HG03135 (cell line): Measurements from ENCODE around the gene EXOC6B.

Experiments used
- ATAC-seq: cut with Tn5 transposase; IDR thresholded peaks from one replicate; pipeline ENCODE4 v1.9.1; 2021; ENCODE audit warnings: mild to moderate bottlenecking, moderate library complexity; ENCODE audit not compliant: unreplicated experiment

Gene EXOC6B

DNA sequence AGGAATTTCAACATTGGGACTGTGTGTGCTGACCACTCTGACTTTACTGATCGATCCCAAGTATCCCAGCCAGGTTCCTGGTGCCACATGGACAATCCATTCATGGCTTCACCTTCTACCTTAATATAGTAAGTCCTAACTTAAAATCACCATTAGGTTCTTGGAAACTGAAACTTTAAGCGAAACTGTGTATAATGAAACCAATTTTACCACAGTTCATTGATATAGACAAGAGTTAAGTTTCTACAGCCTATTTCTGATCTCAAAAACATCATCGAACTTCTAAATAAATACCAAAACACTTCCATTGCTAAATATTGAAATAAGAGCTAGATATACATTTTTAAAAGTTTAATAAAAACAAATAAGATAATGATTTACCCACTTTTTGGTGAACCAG lies 4.4 kb upstream of the EXOC6B start:
- peak; percentile 41 for ATAC-seq

DNA sequence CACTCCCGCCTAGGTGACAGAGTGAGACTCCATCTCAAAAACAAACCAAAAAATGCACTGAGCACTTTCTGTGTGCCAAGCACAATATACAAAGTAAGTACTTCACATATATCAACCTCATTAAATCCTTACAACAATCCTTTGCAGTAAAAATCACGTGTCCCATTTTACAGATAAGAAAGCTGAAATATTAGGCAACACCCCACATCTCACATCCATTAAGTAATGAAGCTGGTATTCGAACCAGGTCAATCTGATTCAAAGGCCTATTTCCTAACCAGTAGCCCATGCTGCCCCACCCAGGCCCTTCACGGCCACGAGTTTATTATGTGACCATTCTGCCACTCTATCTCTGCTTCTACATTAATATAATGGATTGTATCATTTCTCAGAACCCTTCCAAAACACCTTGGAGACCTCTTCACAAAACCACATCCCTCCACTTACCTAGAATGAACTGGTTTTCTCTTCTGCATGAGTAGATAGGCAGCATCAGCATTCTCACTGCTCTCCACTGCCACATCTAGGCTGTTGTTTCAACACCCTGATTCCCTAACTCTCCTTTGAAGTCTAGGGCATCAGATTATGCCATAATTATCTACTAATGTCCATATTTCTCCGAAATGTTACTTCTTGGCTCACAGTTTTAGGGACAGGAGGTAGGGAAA lies 3.1 kb upstream of the EXOC6B start:
- no peak for ATAC-seq

DNA sequence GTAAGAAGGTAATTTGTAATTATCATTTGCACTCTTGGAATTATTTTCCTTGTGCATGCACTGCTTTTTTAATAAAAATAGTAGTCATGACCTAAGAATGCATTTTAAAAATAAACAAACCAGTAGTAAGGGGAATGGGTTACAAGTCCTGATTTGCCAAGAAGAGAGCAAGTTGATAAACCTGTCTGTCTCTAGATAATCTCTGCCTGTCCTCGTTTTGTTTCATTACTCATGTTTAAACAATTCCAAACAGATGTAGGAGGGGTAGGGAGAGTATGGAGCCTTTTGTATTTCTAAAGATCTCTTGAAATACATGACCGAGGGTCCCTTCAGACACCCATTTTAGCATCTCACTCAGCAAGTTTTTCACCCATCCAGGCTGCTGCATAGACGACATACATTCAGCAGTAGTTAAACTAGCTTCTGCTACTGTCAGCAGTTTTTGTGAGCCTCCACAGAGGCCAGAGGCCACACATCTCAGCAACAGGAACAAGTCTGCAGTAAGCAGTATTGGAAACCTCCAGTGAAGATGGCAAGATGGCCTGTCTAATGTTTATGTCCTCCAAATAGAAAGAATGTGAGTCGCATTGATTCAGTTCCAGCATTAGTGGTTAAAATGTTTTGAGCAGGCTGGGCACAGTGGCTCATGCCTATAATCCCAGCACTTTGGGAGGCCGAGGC lies 2.3 kb upstream of the EXOC6B start:
- no peak for ATAC-seq

DNA sequence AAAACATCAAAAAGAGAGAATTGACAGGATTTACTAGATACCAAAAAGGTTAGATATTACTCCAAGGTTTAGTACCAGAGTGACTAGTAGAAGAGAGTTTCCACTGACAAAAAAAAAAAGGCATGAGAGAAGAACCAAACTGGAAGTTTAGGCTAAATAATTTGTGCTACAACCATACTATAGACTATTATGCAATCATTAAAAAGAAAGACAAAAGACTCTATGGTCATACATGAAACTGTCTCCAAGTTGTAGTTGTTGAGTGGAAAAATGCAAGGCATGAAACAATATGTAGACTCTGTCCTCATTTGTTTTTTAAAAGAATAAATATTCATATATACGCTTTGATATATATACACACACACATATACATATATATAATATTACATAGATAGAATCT lies 1.7 kb upstream of the EXOC6B start:
- ATAC-seq: no peak

DNA sequence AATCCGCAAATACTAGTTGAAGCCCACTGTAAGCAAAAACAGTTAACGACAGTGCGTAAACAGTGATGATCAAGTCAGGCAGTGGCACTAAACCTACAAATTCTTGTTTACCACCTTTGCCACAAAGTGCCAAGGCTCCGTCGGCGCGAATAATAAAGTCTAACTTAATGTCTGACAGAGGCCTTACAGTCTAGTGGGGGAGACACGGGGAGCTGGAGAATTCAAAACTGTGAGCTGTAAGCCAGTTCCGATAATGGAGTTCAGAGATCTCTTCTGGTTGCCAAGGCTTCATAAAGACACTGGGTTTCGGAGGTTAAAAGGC lies 284 bp upstream of the EXOC6B start:
- ATAC-seq: no peak

DNA sequence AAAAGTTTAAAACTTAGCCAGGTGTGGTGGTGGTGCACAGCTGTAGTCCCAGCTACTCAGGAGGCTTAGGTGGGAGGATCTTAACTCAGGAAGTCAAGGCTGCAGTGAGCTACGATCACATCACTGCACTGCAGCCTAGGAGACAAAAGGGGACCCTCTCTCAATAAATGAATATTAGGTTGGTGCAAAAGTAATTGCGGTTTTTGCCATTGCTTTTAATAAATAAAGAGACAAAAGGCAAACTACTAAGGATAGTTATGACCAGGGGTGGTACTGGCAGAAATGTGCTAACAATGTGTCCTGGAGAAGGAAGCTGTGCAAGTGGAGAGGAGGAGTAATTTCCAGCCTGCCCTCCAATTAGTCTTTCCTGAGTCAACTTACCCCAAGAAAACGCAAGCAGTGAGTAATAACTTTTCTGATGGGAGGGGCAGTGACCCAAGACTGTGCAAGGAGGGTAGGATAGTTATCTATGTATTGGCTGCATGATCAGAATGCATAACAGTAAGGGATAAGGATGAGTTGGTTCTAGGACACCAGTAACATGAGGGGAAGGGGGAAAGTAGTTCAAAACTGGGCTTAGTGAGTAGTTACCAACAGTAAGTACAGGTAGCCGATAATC lies 1.5 kb downstream of the EXOC6B start:
- no peak for ATAC-seq

DNA sequence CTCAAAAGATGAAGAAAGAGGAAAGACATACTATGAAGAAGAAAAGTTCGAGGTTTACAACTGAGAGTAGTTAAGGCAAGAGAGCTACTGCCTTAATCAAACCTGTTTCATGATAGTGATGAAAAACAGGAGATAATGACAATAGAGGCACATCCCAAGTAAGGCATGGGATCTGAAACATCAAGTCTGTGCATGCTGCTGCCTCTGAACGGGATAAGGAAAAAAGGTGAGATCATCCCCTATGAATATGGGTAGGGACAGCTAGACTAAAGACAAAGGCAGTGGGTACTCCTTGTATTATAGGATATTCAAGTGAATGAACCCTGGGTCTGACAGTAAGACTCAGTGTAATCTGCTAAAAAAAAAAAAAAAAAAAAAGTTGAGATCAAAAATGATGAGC lies 3.0 kb downstream of the EXOC6B start:
- ATAC-seq: no peak

DNA sequence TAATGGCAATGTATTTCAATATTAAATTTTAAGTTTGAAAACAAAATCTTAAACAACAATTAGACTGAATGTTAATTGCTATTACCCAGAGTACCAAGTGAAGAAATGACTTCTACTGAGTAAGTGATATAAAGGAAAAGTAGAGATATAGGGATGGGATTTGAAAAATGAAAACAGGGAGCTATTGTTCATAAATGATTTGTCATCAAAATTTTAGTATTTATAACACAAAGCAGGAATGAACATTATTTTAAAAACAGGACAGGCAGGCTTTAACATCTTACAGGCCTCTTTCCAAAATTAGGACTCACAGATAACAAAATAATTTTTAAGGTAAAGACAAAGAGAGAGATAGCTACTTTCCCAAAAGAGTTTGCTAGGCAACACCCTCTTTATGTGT lies 3.9 kb downstream of the EXOC6B start:
- no peak for ATAC-seq

DNA sequence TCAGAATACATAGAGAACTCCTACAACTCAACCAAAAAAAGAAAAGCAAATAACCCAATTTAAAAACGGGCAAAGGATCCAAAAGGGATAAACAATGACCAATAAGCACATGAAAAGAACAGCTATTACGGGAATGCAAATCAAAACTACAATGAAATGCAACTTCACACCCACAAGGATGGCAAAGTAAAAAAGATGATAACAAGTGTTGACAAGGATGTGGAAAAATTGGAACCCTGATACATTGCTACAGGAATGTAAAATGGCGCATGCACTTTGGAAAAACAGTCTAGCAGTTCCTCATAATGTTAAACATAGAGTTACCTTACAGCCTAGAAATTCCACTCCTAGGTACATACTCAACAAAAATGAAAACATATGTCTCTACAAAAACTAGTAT lies 4.7 kb downstream of the EXOC6B start:
- ATAC-seq: no peak

DNA sequence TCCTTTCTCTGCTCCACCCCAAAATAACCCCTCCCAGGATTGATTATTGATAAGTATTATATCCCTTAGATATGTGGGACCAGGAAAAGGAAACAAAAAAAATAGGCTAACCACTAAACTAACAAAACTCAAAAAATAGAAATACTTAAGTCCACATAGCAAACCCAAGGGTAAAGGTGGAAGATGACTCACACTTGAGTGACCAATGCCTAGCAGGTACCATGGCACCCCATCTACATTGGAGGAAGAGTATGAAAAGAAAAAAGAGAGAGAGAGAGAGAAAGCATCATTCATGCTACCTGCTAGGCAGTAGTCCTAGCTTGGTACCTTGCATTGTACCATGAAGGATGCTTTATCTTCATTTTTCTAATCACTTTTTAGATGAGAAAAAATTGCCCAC lies 6.3 kb downstream of the EXOC6B start:
- ATAC-seq: no peak

DNA sequence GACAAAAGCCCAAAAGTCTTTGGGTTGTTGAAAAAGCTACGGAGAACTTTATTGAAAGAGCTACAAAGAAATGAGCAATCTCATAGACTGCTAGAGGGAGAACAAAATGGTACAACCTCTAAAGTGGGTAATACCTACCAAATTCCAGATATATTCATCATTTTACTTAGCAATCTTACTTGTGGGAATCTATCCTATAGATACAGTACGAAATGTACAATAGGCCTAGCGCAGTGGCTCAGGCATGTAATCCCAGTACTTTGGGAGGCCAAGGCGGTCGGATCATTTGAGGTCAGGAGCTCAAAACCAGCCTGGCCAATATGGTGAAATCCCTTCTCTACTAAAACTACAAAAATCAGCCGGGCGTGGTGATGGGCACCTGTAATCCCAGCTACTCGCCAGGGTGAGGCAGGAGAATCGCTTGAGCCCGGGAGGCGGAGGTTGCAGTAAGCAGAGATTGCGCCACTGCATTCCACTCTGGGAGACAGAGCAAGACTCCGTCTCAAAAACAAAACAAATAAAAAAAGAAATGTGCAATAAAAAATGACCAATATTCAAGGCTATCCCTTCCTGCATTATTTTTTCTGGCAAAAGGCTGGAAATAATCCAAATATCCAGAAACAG lies 10.1 kb downstream of the EXOC6B start:
- ATAC-seq: no peak

DNA sequence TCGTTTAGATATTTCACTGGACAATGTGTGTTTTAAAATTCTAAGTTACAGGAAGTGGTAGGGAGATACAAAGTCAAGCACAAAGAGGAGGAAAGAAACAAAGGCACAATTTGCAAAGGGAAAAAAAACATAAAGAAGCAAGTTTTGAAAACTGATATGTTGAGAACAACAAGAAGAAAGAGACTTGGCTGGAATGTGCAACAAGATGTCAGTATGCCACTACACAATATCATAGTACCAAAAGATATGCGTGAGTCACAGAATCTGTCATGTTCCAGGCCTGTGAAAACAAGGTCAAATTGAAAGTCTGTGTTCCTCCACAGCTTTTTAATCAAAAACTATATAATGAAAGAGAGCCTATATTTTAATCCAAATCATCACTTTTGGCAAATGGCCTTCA lies 12.0 kb downstream of the EXOC6B start:
- ATAC-seq: no peak

DNA sequence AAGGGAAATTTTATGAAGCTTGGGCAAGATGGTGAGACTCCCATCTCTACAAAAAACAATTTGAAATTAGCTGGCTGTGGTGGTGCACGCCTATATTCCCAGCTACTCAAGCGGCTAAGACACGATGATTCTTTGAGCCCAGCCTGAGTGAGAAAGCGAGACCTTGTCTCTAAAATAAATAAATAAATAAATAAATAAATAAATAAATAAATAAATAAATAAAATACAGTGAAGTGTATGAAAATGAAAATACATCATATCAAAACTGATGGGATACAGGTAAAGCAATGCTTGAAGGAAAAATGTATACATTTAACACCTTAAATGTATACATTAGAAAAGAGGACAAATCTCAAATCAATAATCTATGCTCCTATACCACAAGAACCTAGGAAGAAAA lies 15.7 kb downstream of the EXOC6B start:
- no peak for ATAC-seq

DNA sequence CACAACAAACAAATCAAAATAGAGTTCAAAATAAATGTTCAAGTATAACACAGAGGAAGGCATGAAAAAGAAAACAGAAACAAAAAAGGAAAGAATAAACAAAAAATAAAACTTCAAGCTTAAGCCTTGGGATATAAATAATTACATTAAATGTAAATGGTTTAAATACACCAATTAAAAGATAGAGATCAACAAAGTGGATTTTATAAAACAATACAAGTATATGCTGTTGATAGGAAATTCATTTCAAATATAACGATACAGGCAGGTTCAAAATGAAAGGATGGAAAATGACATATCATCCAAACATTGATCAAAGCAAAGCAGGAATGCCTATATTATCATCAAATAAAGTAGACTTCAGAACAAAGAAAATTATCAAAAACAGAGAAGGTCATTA lies 16.7 kb downstream of the EXOC6B start:
- no peak for ATAC-seq

DNA sequence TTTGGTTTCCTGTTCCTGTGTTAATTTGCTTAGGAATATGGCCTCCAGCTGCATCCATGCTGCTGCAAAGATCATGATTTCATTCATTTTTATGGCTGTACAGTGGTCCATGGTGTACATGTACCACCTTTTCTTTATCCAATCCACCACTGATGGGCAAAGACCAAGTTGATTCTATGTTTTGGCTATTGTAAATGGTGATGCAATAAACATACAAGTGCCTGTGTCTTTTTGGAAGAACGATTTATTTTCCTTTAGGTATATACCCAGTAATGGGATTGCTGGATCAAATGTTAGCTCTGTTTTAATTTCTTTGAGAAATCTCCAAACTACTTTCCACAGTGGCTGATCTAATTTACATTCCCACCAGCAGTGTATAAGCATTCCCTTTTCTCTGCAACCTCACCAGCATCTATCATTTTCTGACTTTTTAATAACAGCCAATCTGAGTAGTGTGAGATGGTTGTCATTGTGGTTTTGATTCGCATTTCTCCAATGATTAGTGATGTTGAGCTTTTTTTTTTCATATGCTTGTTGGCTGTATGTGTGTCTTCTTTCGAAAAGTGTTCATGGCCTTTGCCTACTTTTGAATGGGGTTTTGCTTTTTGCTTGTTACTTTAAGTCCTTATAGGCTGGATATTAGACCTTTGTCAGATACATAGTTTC lies 19.4 kb downstream of the EXOC6B start:
- ATAC-seq: no peak

DNA sequence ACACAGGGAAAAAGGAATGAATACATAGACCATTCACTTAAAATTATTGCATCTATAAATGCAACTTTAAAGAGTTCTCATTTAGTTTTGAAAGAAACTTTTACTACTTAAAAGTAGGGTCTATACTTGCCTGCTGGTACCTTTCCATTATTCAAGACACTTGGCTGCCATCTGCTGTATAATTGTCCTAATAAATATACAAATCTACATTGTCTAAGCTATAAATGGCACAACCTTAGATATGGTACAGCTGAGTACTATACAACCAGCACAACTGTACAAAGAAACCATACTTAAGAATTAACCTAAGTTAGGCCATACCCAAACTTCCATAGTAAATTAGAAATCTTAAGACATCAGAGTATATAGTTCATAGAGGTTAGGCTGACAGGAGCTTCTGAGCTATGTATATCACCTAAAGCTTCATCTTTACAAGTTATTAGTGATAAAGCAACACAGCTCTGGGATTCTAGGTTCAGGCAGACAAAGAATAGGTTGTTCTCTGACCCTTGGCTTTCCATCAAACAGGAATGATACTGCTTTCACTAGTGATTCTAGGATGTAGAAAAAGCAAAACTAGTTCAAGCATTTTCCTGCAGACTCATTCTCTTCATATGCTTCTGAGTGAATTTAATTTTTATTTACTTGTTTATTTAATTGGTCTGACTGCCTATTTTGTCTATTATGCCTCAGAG lies 22.1 kb downstream of the EXOC6B start:
- ATAC-seq: no peak

DNA sequence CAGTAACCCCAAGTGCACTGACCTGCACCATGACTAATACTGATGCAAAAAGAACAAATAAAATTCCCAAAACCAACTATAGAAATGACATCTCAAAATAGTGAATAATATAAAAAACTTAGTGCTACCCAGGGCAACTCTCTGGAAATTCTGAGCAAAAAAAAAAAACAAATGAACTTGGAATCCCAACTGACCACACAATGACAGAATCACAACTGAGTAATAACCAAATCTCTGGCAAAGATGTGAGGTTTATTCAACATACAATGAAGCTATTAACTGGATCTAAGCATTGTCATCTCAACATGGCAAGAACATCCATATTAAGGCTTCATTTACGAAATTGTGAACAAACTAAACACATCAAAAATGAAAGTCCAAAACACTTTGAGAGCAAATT lies 22.7 kb downstream of the EXOC6B start:
- no peak for ATAC-seq

DNA sequence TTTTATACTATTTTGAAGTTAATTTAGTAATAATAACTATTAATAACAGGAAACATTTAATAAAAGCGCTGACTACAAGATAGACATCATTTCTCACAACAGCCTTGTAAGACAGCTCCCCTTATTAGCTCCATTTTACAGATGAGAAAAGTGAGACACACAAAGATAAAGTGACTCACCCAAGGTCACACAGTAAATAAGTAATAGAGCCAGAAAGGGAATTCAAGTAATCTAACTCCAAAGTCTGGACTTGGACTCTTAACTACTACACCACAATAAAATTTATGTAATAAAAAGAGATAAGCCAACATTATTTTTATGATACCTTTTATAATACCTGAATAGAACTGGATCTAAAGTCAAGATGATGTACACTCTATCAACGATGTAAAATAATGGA lies 25.3 kb downstream of the EXOC6B start:
- ATAC-seq: no peak

DNA sequence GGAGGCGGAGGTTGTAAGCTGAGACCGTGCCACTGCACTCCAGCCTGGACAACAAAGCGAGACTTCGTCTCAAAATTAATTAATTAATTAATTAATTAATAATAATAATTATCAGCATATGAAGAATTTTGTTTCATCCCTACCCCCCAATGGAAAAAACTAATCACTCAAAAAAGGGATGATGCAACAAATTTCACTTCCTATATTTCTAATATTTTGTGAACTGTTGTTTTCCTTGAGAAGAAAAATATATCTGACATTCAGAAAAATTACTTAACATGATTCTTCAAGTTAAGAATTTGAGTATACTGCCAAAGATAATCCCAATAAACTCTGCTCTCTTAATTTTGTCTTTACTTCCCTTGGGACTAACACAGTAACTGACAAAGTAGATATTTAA lies 28.1 kb downstream of the EXOC6B start:
- no peak for ATAC-seq

DNA sequence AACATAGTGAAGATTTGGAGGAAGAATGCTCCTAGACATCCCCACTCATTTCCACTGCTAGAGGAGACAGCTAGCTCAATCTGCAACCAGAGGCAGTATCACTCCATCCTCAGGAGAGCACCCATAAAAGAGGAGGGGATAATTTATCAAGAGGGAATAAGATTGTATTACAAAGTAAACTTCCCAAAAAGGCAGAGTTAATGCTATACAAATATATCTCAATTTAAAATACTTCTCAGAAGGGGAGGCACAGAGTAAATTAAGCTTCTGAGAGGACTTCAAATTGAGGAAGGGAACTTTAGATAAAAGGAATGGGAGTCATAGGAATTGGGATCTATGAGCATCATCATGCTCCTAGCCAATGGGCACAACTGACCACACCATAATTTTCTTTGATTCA lies 29.1 kb downstream of the EXOC6B start:
- ATAC-seq: no peak

DNA sequence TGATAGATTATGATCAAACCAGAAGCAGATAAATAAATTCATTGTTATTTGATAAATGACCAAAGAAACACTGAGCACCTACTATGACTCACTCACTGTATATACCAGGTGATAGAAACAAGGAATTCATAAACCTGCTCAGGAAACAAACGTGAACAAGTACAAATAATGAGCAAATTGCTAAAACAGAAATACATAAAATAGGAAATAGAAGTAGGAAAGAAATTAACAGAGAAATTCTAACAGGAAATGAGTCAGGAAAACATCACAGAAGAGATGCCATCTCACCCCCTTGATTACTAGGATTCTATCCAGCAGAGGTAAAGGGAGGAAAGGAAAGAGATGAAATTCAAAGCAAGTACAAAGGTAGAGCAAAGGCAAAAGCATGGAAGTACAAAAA lies 31.3 kb downstream of the EXOC6B start:
- no peak for ATAC-seq
